K562 (cell line): ENCODE measurements around the gene UGT2A3. TPM values are rescaled to one million over a fixed set of nuclear protein-coding genes. Genes with fewer than 3 reads are reported as not detected.

Experiments
- ATAC-seq: fragments of 200-7000 bp; cut with Tn5 transposase; 3 replicates; pipeline ENCODE4 v1.9.1; 2020; ENCODE audit warnings: moderate library complexity
- BruUV-seq: library from RNA; stranded (reverse); fragments of 400-500 nt; replicated peaks from 2 replicates; lab custom pipeline; 2021; lab: Mats Ljungman, UMichigan
- CTCF ChIA-PET: fragments of 300-600 bp; formaldehyde crosslinking; extraction: SDS; loops from one replicate; lab custom pipeline; 2021; ENCODE audit warnings: low intra/inter-chr PET ratio; lab: Yijun Ruan, JAX
- POLR2A ChIA-PET: fragments of 300-600, 350-650 bp; sonication (Branson Sonifier 250); formaldehyde crosslinking; extraction: SDS; loops from one replicate; lab custom pipeline; 2021; ENCODE audit warnings: antibody characterized with exemption, inconsistent platforms; lab: Yijun Ruan, JAX
- DNase-seq, 4 experiments: peaks; one replicate each; pipeline versions ENCODE4 v3.0.0 to v3.0.0-alpha.2; 2011 to 2018; ENCODE audit warnings: low spot score in 3 of 4, mixed read lengths in 3 of 4; ENCODE audit errors: extremely low read depth in 1 of 4
- FAIRE-seq: peaks from 2 replicates; lab custom pipeline; 2011; peaks lifted over from hg19 to GRCh38; lab: Jason Lieb, UNC
- H2AFZ ChIP-seq: 2 replicates; pipeline ENCODE4 v1.6.0; 2011; ENCODE audit warnings: low read depth, low read length, control low read depth, inconsistent platforms
- H3K27ac ChIP-seq: fragments of 200-600 bp; 3 replicates; pipeline ENCODE4 v1.8.0; 2011; ENCODE audit warnings: low read depth, mild to moderate bottlenecking, control low read depth, inconsistent platforms, low read length, moderate library complexity, mixed read lengths; ENCODE audit errors: extremely low read depth
- H3K27me3 ChIP-seq, 2 experiments: fragments of 300-600 bp in 1 of 2; 2 replicates in 1 of 2; 3 replicates in 1 of 2; pipeline versions ENCODE4 v1.6.0 to v1.8.0; 2011; ENCODE audit warnings: inconsistent platforms in 2 of 2, low read length in 2 of 2, mild to moderate bottlenecking in 1 of 2, mixed read lengths in 1 of 2, moderate library complexity in 1 of 2; ENCODE audit not compliant: control insufficient read depth in 2 of 2, insufficient read depth in 2 of 2
- H3K36me3 ChIP-seq: fragments of 300-600 bp; 3 replicates; pipeline ENCODE4 v1.8.0; 2011; ENCODE audit warnings: mild to moderate bottlenecking, low read length, inconsistent platforms; ENCODE audit not compliant: control insufficient read depth, insufficient read depth
- H3K4me1 ChIP-seq, 2 experiments: fragments of 200-600 bp in 1 of 2; replicated peaks in 1 of 2; 2 replicates in 1 of 2; 3 replicates in 1 of 2; pipeline versions ENCODE4 v1.5.1 to v1.8.0; 2011; ENCODE audit warnings: inconsistent platforms in 2 of 2, low read length in 2 of 2, mild to moderate bottlenecking in 1 of 2, mixed read lengths in 1 of 2, moderate library complexity in 1 of 2; ENCODE audit not compliant: control insufficient read depth in 2 of 2, insufficient read depth in 2 of 2
- H3K4me2 ChIP-seq: 2 replicates; pipeline ENCODE4 v1.6.1; 2011; ENCODE audit warnings: low read length, control low read depth, inconsistent platforms, mixed read lengths; ENCODE audit not compliant: insufficient read depth
- H3K4me3 ChIP-seq: fragments of 200-600 bp; sonication (generic), shearing (Covaris generic); 2 replicates; pipeline ENCODE4 v1.5.1; 2016; ENCODE audit warnings: control low read depth, inconsistent platforms
- H3K79me2 ChIP-seq: fragments of 200-600 bp; 3 replicates; pipeline ENCODE4 v1.8.0; 2011; ENCODE audit warnings: low read length, inconsistent platforms; ENCODE audit not compliant: control insufficient read depth, insufficient read depth
- H3K9ac ChIP-seq, 2 experiments: 2 replicates each; pipeline versions ENCODE4 v1.6.0 to v1.6.1; 2011; ENCODE audit warnings: low read depth in 2 of 2, low read length in 2 of 2, control low read depth in 1 of 2, inconsistent platforms in 1 of 2, mild to moderate bottlenecking in 1 of 2, mixed read lengths in 1 of 2; ENCODE audit not compliant: insufficient read depth in 1 of 2
- H3K9me1 ChIP-seq: one replicate; pipeline ENCODE4 v1.6.0; 2011; ENCODE audit warnings: inconsistent platforms, mild to moderate bottlenecking, low read length, moderate library complexity; ENCODE audit not compliant: control insufficient read depth, insufficient read depth
- H3K9me3 ChIP-seq: replicated peaks from 2 replicates; pipeline ENCODE4 v1.5.1; 2011; ENCODE audit warnings: low read depth, low read length, inconsistent platforms; ENCODE audit not compliant: control insufficient read depth, insufficient read depth
- H4K20me1 ChIP-seq: replicated peaks from 2 replicates; pipeline ENCODE4 v1.6.1; 2011; ENCODE audit warnings: low read length, inconsistent platforms, mixed read lengths; ENCODE audit not compliant: control insufficient read depth, insufficient read depth
- EWSR1 ChIP-seq: fragments of 450-650 bp; IDR thresholded peaks from 2 replicates; pipeline ENCODE4 v1.6.1; 2018; ENCODE audit warnings: borderline replicate concordance, mild to moderate bottlenecking, low read depth, moderate library complexity; ENCODE audit not compliant: partially characterized antibody
- GATAD2B ChIP-seq: fragments of 450-650 bp; IDR thresholded peaks from 2 replicates; pipeline ENCODE4 v1.6.1; 2017; ENCODE audit warnings: mild to moderate bottlenecking, borderline replicate concordance
- PCBP1 ChIP-seq: fragments of 200-400 bp; formaldehyde crosslinking; IDR thresholded peaks from 2 replicates; pipeline ENCODE4 v1.6.1; 2018; ENCODE audit warnings: mild to moderate bottlenecking, low read depth, low read length; ENCODE audit not compliant: poor library complexity, severe bottlenecking
- PRPF4 ChIP-seq: fragments of 200-400 bp; formaldehyde crosslinking; IDR thresholded peaks from one replicate; pipeline ENCODE4 v1.6.1; 2017; ENCODE audit warnings: low read length, low read depth, mild to moderate bottlenecking; ENCODE audit not compliant: insufficient read depth, poor library complexity, severe bottlenecking
- TGIF2 ChIP-seq: sonication (generic); formaldehyde crosslinking; IDR thresholded peaks from 2 replicates; pipeline ENCODE4 v1.8.1; 2022; ENCODE audit warnings: mild to moderate bottlenecking, missing genetic modification reagents, moderate library complexity
- ZHX1 ChIP-seq: fragments of 150-350 bp; conservative IDR thresholded peaks from 2 replicates; pipeline ENCODE4 v1.6.1; 2014; ENCODE audit warnings: low read length
- ZNF274 ChIP-seq: IDR thresholded peaks from 2 replicates; pipeline ENCODE4 v1.6.1; 2011; ENCODE audit warnings: low read depth, mild to moderate bottlenecking, low read length, moderate library complexity, borderline replicate concordance
- WGBS: fragments of 100-300 bp; shearing (Covaris generic); methylation state at CpG from one replicate; pipeline ENCODE4 v1.1.6; 2016; ENCODE audit warnings: low coverage, mixed read lengths; ENCODE audit not compliant: insufficient coverage; ENCODE audit errors: missing lambda C conversion rate; 5-methylcytosine and 5-hydroxymethylcytosine counted together
- in situ Hi-C: fragments of 300-500 bp; cut with MboI; formaldehyde crosslinking; loops from 4 replicates; pipeline ENCODE4 v1.15.0; 2018; ENCODE audit warnings: inconsistent platforms, mixed read lengths
- intact Hi-C: fragments of 100-400 bp; cut with micrococcal nuclease; formaldehyde crosslinking; loops from 2 replicates; pipeline ENCODE4 v1.14.2; 2022
- polyA plus RNA-seq, 8 experiments: library from polyadenylated mRNA; depleted of rRNA in 4 of 8; stranded (reverse) in 5 of 8; unstranded in 3 of 8; fragments of >200 nt; fragmentation: Nextera tagmentation in 2 of 8; fragmentation: Illumina TruSeq in 1 of 8; extraction: Ambion mirVana in 2 of 8; extraction: Trizol in 1 of 8; gene quantifications; 2 replicates each; pipeline versions ENCODE4 v1.2.1 to v1.2.3, GENCODE V29; 2011 to 2014; ENCODE audit warnings: inconsistent platforms in 1 of 8, missing spikeins in 1 of 8
- total RNA-seq, 7 experiments: library from RNA; depleted of rRNA in 6 of 7; stranded (reverse); fragments of >200 nt in 6 of 7; fragmentation: Illumina TruSeq in 2 of 7; extraction: Trizol in 2 of 7; gene quantifications; 2 replicates each; pipeline versions ENCODE4 v1.2.1 to v1.2.3, GENCODE V29; 2011 to 2021; ENCODE audit warnings: low replicate concordance in 1 of 7
- TF ChIP-seq, protein P1 (sequence below): fragments of 450-650 bp; IDR thresholded peaks from 2 replicates; pipeline ENCODE4 v1.6.1; 2017; ENCODE audit warnings: mild to moderate bottlenecking, moderate library complexity
- TF ChIP-seq, protein P2 (sequence below): fragments of 250-450 bp; sonication (Bioruptor Pico); IDR thresholded peaks from 2 replicates; pipeline ENCODE4 v1.5.0; 2020; ENCODE audit warnings: mild to moderate bottlenecking, borderline replicate concordance

Gene UGT2A3
- total and polyA plus RNA-seq, 9 of the 15 experiments (the other 6 are each of a cell fraction or from before 2014, with no cell fraction given), result not detected

DNA sequence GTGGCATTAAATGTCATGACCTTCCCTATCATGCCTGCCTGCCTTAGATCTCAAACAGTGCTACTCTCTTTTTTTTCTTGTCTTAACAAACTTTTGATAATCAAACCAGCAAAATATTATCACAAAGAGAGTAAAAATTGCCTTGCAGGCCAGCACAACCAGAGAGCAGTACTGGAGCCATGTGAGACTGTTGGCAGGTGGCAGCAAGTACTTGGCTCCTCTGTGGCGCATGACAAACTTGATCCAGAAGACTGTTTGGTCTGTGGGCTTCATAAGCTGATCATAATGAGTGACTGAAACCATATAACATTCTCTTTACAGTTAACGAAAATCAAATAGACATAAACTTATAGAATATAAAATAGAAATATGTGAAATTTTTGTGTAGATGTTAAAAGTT, 33.3 kb upstream of the UGT2A3 start:
- FAIRE-seq (no peak), ATAC-seq (no peak), DNase-seq (no peak)
- H3K4me3 ChIP-seq, result no peak overlapping the region
- H3K36me3 ChIP-seq, result no peaks in the 10 kb centered on the region
- H3K9ac ChIP-seq, result no peak overlapping the region
- 3% methylated on average over 2 of the region's 2 CpGs for WGBS
- H3K27ac ChIP-seq, result no peak overlapping the region
- in situ Hi-C loops (no loop called here), intact Hi-C loops (no loop called here)
- H2AFZ ChIP-seq, result no peak overlapping the region
- no peaks in the 10 kb centered on the region for H4K20me1 ChIP-seq
- POLR2A ChIA-PET, result no interaction called here
- TF ChIP-seq ZHX1, result no peak
- TF ChIP-seq, protein P1, sequence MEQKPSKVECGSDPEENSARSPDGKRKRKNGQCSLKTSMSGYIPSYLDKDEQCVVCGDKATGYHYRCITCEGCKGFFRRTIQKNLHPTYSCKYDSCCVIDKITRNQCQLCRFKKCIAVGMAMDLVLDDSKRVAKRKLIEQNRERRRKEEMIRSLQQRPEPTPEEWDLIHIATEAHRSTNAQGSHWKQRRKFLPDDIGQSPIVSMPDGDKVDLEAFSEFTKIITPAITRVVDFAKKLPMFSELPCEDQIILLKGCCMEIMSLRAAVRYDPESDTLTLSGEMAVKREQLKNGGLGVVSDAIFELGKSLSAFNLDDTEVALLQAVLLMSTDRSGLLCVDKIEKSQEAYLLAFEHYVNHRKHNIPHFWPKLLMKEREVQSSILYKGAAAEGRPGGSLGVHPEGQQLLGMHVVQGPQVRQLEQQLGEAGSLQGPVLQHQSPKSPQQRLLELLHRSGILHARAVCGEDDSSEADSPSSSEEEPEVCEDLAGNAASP, result no peak
- TF ChIP-seq ZNF274, result no peak
- TF ChIP-seq EWSR1, result no peak
- no peak for TF ChIP-seq PCBP1
- TF ChIP-seq PRPF4, result no peak
- TF ChIP-seq GATAD2B, result no peak
- TF ChIP-seq, protein P2, sequence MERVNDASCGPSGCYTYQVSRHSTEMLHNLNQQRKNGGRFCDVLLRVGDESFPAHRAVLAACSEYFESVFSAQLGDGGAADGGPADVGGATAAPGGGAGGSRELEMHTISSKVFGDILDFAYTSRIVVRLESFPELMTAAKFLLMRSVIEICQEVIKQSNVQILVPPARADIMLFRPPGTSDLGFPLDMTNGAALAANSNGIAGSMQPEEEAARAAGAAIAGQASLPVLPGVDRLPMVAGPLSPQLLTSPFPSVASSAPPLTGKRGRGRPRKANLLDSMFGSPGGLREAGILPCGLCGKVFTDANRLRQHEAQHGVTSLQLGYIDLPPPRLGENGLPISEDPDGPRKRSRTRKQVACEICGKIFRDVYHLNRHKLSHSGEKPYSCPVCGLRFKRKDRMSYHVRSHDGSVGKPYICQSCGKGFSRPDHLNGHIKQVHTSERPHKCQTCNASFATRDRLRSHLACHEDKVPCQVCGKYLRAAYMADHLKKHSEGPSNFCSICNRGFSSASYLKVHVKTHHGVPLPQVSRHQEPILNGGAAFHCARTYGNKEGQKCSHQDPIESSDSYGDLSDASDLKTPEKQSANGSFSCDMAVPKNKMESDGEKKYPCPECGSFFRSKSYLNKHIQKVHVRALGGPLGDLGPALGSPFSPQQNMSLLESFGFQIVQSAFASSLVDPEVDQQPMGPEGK, result no peak
- TF ChIP-seq TGIF2 (CRISPR knock-in tag), result no peak
- no TSS peak for BruUV-seq
- H3K9me1 ChIP-seq, result no peaks in the 10 kb centered on the region
- H3K4me1 ChIP-seq, result no peaks in the 10 kb centered on the region
- no peaks in the 10 kb centered on the region for H3K79me2 ChIP-seq
- no peaks in the 10 kb centered on the region for H3K27me3 ChIP-seq
- no peaks in the 10 kb centered on the region for H3K9me3 ChIP-seq
- H3K4me2 ChIP-seq, result no peak overlapping the region
- CTCF ChIA-PET, result no interaction called here
